ENCODE measurements around the gene GALNT18. TPM values are rescaled to one million over a fixed set of nuclear protein-coding genes. Genes with fewer than 3 reads are reported as not detected.

The GALNT18 gene
- total and polyA plus RNA-seq, 9 donors, result 3.0 to 13.2 (median 7.7) TPM

- no peaks in the 10 kb centered on the region for H3K4me1 ChIP-seq (ENCODE audit: insufficient read depth)
- intact Hi-C loops (cut with DNase I), result no loop called here
- DNase-seq, result no peak
- no peak overlapping the region for H3K27ac ChIP-seq
- 74 to 90% (median 79%) methylated on average over 2 of the region's 2 CpGs for WGBS, 3 donors
- no peaks in the 10 kb centered on the region for H3K9me3 ChIP-seq
- no peaks in the 10 kb centered on the region for H3K27me3 ChIP-seq
- no peak overlapping the region for H3K4me3 ChIP-seq
- H3K36me3 ChIP-seq, result no peaks in the 10 kb centered on the region
- TF ChIP-seq, protein P1, sequence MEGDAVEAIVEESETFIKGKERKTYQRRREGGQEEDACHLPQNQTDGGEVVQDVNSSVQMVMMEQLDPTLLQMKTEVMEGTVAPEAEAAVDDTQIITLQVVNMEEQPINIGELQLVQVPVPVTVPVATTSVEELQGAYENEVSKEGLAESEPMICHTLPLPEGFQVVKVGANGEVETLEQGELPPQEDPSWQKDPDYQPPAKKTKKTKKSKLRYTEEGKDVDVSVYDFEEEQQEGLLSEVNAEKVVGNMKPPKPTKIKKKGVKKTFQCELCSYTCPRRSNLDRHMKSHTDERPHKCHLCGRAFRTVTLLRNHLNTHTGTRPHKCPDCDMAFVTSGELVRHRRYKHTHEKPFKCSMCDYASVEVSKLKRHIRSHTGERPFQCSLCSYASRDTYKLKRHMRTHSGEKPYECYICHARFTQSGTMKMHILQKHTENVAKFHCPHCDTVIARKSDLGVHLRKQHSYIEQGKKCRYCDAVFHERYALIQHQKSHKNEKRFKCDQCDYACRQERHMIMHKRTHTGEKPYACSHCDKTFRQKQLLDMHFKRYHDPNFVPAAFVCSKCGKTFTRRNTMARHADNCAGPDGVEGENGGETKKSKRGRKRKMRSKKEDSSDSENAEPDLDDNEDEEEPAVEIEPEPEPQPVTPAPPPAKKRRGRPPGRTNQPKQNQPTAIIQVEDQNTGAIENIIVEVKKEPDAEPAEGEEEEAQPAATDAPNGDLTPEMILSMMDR (IDR thresholded peaks at IDR 0.05), result no peak
- no peak for TF ChIP-seq EP300 (IDR thresholded peaks at IDR 0.05)
- TF ChIP-seq POLR2A (IDR thresholded peaks at IDR 0.05), result no peak
These were observed 130.8 kb downstream of the GALNT18 start for GRCh38 chr11:11491014-11491413.

DNA sequence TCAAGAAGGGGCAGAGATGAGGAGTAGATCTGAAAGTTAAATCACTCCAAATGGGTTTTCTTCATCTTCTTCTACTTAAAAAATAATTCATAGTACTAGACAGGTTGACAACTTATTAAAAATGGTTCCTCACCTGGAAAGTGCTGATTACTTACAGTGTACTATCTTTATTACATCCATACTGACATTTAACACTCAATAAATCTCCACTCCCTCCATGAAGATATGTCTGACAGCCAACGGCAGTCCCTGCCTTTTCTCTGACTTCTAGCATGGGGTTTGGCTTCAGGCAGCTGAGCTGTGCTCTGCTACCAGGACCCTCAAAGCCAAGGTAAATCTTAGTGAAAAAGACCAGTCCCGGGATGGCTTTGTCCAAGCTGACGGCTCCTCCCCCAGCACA lies 135.4 kb downstream of the GALNT18 start:
- H3K36me3 ChIP-seq, result no peaks in the 10 kb centered on the region
- H3K9me3 ChIP-seq, result no peaks in the 10 kb centered on the region
- TF ChIP-seq POLR2A (IDR thresholded peaks at IDR 0.05) (no peak), EP300 (IDR thresholded peaks at IDR 0.05) (no peak)
- TF ChIP-seq, protein P1 (IDR thresholded peaks at IDR 0.05), result no peak
- no peaks in the 10 kb centered on the region for H3K27me3 ChIP-seq
- DNase-seq, result no peak
- intact Hi-C loops (cut with DNase I), result no loop called here
- H3K4me1 ChIP-seq (ENCODE audit: insufficient read depth), result no peaks in the 10 kb centered on the region
- no peak overlapping the region for H3K27ac ChIP-seq
- H3K4me3 ChIP-seq, result no peak overlapping the region
- WGBS, 3 donors, result 78 to 80% (median 78%) methylated on average over 3 of the region's 3 CpGs

DNA sequence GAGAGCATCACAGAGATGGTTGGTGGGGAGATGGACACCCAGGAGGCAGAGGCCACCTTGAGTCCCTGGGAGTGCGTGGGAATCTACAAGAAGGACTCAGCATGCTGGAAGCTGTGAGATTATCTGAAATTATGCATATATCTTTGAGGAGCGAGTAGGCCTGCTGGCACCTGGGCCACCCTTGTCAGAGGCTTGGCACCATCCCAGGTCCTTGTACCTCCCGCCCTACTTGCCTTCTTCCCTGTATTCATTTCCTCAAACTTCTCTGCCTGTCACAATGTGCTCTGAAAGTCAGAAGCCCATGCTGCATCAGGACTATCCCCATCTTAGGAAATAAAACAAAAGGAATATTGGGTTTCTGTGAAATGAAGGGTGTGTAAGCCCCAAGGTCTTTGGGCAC lies 135.8 kb downstream of the GALNT18 start:
- Histone ChIP-seq H3K4me1 (ENCODE audit: insufficient read depth) (no peaks in the 10 kb centered on the region), H3K27me3 (no peaks in the 10 kb centered on the region), H3K4me3 (no peak overlapping the region), H3K9me3 (no peaks in the 10 kb centered on the region), H3K36me3 (no peaks in the 10 kb centered on the region), H3K27ac (no peak overlapping the region)
- DNase-seq, result no peak
- intact Hi-C loops (cut with DNase I), result no loop called here
- WGBS, 3 donors, result 93 to 97% (median 95%) methylated on average over 3 of the region's 3 CpGs
- TF ChIP-seq POLR2A (IDR thresholded peaks at IDR 0.05) (no peak), EP300 (IDR thresholded peaks at IDR 0.05) (no peak)
- TF ChIP-seq, protein P1 (IDR thresholded peaks at IDR 0.05), result no peak

DNA sequence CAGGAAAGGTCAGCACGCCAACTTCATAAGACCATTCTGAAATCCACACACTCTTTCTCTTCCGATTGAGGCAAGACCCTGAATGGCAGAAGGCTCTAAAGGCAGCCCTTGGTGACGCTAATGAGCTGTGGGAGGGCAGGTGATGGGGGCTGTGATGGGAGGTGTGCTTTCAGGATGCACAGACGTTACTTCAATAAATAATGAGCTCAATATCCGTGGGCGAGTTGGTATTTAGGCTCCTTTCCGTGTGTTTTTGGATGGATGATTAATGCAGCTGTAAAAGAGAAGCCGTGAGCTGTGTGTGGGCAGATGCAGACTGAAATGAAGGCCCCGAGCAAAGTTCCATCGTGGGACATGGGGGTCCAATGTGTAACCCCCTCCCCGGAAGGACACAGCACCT lies 138.2 kb downstream of the GALNT18 start:
- Histone ChIP-seq H3K4me3 (no peak overlapping the region), H3K4me1 (ENCODE audit: insufficient read depth) (no peaks in the 10 kb centered on the region), H3K9me3 (no peaks in the 10 kb centered on the region), H3K36me3 (no peaks in the 10 kb centered on the region), H3K27ac (no peak overlapping the region), H3K27me3 (no peaks in the 10 kb centered on the region)
- no peak for TF ChIP-seq POLR2A (IDR thresholded peaks at IDR 0.05)
- TF ChIP-seq EP300 (IDR thresholded peaks at IDR 0.05), result no peak
- TF ChIP-seq, protein P1 (IDR thresholded peaks at IDR 0.05), result no peak
- WGBS, 3 donors, result 70 to 76% (median 72%) methylated on average over 11 of the region's 11 CpGs
- intact Hi-C loops (cut with DNase I), result no loop called here
- DNase-seq, result no peak

GRCh38 chr11:11482730-11483129 lies 139.1 kb downstream of the GALNT18 start:
- Histone ChIP-seq H3K36me3 (no peaks in the 10 kb centered on the region), H3K4me1 (ENCODE audit: insufficient read depth) (no peaks in the 10 kb centered on the region), H3K4me3 (no peak overlapping the region), H3K9me3 (no peaks in the 10 kb centered on the region), H3K27me3 (no peaks in the 10 kb centered on the region), H3K27ac (no peak overlapping the region)
- TF ChIP-seq POLR2A (IDR thresholded peaks at IDR 0.05) (no peak), EP300 (IDR thresholded peaks at IDR 0.05) (no peak)
- TF ChIP-seq, protein P1 (IDR thresholded peaks at IDR 0.05), result no peak
- intact Hi-C loops (cut with DNase I), result no loop called here
- DNase-seq, result no peak
- WGBS, 3 donors, result 55 to 86% (median 74%) methylated on average over 3 of the region's 3 CpGs

Measured in ovary (tissue), 9 donors.